ENCODE results near the gene LMBR1.
"Not testable (repeated sequence)": the region's sequence is repeated elsewhere in the genome, so short reads cannot be mapped to it uniquely, and the experiment has no call there.

LMBR1 gene, protein sequence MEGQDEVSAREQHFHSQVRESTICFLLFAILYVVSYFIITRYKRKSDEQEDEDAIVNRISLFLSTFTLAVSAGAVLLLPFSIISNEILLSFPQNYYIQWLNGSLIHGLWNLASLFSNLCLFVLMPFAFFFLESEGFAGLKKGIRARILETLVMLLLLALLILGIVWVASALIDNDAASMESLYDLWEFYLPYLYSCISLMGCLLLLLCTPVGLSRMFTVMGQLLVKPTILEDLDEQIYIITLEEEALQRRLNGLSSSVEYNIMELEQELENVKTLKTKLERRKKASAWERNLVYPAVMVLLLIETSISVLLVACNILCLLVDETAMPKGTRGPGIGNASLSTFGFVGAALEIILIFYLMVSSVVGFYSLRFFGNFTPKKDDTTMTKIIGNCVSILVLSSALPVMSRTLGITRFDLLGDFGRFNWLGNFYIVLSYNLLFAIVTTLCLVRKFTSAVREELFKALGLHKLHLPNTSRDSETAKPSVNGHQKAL

DNA sequence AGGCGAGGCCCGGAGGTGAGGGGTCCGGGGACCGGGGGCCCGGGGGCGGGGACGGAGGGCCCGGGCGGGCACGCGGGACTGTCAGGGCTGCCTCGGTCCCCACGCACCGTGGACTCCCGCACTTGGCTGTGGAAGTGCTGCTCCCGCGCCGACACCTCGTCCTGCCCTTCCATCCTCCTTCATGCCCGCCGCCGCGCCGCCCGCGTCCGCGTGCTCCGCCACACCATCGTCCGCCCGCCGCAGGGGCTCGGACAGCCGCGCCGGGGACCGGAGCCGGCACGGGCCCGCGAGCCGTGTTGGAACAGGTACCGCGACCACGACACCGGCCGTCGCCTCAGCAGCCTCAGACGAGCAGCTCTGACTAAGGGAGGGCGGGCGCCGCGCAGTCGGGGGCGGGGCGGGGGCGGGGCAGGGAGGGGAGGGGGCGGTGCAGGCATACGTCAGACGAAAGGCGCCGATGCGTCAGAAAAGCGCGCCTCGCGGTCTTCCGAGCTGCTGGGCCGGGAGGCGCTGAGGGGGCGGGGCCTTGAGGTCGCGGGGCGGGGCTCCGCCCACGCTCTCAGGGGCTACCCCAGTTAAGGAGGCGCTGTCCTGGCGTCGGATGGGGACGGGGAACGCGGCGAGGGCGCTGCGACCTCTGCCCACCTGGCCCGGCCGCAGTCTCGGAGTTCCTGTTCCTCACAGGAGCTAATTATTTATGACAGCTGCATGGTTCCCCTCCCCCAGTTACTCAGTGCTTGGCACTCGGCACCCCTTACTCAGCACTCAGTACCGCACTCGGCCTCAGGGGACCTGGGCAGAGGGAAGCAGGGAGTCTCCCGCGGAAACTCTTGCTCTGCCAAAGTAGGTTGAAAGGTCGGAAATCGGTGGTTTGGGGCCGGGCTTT, at the start of gene LMBR1:
Gene LMBR1, minus strand, starts transcription at position 363 of the 886 bp plus-strand sequence. Its CDS starts 190 bp downstream, at position 173.
- peak within 1 kb of the TSS; percentile 93 for H3K4me3 Mint-ChIP-seq
- H3K36me3 Mint-ChIP-seq, result no peaks in the 10 kb centered on the region
- H3K9me3 Mint-ChIP-seq, result no peaks in the 10 kb centered on the region
- H3K27me3 Mint-ChIP-seq, result no peaks in the 10 kb centered on the region
- H3K4me1 Mint-ChIP-seq, result peaks cover 43% of the 10 kb centered on the region
- peak within 1 kb of the TSS; percentile 91 for H3K27ac Mint-ChIP-seq

DNA sequence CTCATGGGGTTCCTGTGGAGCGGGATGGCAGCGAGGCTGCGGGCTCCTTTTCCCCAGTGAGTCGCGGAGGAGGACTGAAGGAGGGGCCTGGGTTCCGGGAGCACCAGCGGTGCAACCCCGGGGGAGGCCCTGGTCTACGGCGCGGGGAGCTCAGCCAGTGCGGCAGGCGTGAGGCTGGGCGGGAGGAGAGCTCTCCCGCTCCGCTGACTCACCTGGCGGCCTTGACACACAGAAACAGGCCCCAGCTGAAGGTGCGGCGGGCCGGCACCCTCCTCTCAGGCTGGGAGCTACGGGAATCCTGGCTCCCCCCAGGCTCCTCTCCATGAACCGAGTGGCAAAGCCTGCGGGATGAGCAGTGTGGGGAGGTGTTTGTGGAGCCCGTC, 49.7 kb upstream of the LMBR1 start:
- no peak overlapping the region for H3K27ac Mint-ChIP-seq

DNA sequence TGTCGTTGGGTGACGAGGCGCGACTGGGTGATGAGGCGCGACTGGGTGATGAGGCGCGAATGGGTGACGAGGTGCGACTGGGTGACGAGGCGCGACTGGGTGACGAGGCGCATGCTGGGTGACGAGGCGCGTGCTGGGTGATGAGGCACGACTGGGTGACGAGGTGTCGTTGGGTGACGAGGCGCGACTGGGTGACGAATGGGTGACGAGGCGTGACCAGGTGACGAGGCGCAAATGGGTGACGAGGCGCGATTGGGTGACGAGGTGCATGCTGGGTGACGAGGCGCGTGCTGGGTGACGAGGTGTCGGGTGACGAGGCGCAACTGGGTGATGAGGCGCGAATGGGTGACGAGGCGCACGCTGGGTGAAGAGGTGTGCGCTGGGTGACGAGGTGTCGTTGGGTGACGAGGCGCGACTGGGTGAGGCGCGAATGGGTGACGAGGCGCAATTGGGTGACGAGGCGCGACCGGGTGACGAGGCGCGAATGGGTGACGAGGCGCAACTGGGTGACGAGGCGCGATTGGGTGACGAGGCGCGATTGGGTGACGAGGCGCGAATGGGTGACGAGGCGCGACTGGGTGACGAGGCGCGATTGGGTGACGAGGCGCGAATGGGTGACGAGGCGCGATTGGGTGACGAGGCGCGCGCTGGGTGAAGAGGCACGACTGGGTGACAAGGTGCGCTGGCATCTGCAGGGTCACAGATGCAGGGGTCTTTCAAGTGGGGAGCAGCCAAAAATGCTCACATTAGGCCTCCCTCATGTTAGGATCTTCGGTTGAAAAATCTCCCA, 48.6 kb upstream of the LMBR1 start:
- Mint-ChIP-seq H3K4me3 (no peak overlapping the region), H3K36me3 (no peaks in the 10 kb centered on the region), H3K4me1 (no peaks in the 10 kb centered on the region), H3K27me3 (peaks cover 9% of the 10 kb centered on the region), H3K27ac (peak overlapping the region; percentile 23), H3K9me3 (no peaks in the 10 kb centered on the region)

More for the DNA sequence above, 49.7 kb upstream of the LMBR1 start:
- Mint-ChIP-seq H3K4me1 (no peaks in the 10 kb centered on the region), H3K9me3 (no peaks in the 10 kb centered on the region), H3K27me3 (peaks cover 9% of the 10 kb centered on the region), H3K4me3 (peak overlapping the region; percentile 19), H3K36me3 (no peaks in the 10 kb centered on the region)

GRCh38 chr7:156940421-156941122, 47.6 kb upstream of the LMBR1 start:
- H3K27me3 Mint-ChIP-seq, result peaks cover 9% of the 10 kb centered on the region
- H3K4me3 Mint-ChIP-seq, result no peak overlapping the region
- no peaks in the 10 kb centered on the region for H3K36me3 Mint-ChIP-seq
- H3K9me3 Mint-ChIP-seq, result no peaks in the 10 kb centered on the region
- H3K27ac Mint-ChIP-seq, result no peak overlapping the region
- no peaks in the 10 kb centered on the region for H3K4me1 Mint-ChIP-seq

DNA sequence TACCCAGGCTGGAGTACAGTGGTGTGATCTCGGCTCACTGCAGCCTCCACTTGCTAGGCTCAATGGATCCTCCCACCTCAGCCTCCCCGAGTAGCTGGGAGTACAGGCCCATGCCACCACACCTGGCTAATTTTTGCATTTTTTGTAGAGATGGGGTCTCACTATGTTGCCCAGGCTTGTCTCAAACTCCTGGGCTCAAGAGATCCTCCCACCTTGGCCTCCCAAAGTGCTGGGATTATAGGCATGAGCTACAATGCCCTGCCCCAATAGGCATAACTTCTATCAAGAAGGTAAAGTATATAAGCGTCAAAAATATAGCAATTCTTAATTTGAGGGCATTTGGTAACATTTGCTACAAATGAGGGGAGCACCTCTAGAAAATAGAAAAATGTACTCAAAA, 43.8 kb upstream of the LMBR1 start:
- not testable (repeated sequence) for H3K27ac Mint-ChIP-seq, H3K36me3 Mint-ChIP-seq, H3K4me1 Mint-ChIP-seq, H3K27me3 Mint-ChIP-seq, H3K4me3 Mint-ChIP-seq, H3K9me3 Mint-ChIP-seq

- H3K36me3 Mint-ChIP-seq, result no peaks in the 10 kb centered on the region
- H3K4me3 Mint-ChIP-seq, result no peak overlapping the region
- H3K4me1 Mint-ChIP-seq, result peaks cover 4% of the 10 kb centered on the region
- peaks cover 3% of the 10 kb centered on the region for H3K27me3 Mint-ChIP-seq
- no peaks in the 10 kb centered on the region for H3K9me3 Mint-ChIP-seq
- no peak overlapping the region for H3K27ac Mint-ChIP-seq
Measured at GRCh38 chr7:156935250-156935649, 42.3 kb upstream of the LMBR1 start.

- Mint-ChIP-seq H3K9me3 (no peaks in the 10 kb centered on the region), H3K36me3 (no peaks in the 10 kb centered on the region), H3K27ac (no peak overlapping the region), H3K4me3 (no peak overlapping the region), H3K27me3 (peaks cover 1% of the 10 kb centered on the region), H3K4me1 (peaks cover 19% of the 10 kb centered on the region)
Measured at GRCh38 chr7:156932006-156932405, 39.0 kb upstream of the LMBR1 start.

GRCh38 chr7:156929789-156930539, 37.0 kb upstream of the LMBR1 start:
- H3K27ac Mint-ChIP-seq, result peak overlapping the region; percentile 62
- no peak overlapping the region for H3K4me3 Mint-ChIP-seq
- no peaks in the 10 kb centered on the region for H3K9me3 Mint-ChIP-seq
- peaks cover 1% of the 10 kb centered on the region for H3K27me3 Mint-ChIP-seq
- H3K4me1 Mint-ChIP-seq, result peaks cover 19% of the 10 kb centered on the region
- H3K36me3 Mint-ChIP-seq, result no peaks in the 10 kb centered on the region

DNA sequence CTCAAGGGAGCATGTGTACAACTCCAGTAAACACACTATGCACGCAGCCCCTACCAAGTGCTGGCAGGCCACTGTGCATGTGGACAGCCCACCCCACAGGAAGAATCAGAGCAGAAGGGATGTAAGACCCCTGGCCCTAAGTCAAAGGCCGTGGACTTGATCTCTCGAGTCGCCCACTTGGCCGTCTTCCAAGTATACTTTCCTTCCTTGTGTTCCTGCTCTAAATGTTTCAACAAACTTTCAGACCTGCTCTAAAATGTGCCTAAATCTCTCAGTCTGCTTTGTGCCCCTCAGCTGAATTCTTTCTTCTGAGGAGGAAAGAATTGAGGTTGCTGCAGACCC, 35.4 kb upstream of the LMBR1 start:
- Mint-ChIP-seq H3K4me1 (peaks cover 26% of the 10 kb centered on the region), H3K36me3 (no peaks in the 10 kb centered on the region), H3K4me3 (no peak overlapping the region), H3K27ac (no peak overlapping the region), H3K27me3 (peaks cover 1% of the 10 kb centered on the region), H3K9me3 (no peaks in the 10 kb centered on the region)

DNA sequence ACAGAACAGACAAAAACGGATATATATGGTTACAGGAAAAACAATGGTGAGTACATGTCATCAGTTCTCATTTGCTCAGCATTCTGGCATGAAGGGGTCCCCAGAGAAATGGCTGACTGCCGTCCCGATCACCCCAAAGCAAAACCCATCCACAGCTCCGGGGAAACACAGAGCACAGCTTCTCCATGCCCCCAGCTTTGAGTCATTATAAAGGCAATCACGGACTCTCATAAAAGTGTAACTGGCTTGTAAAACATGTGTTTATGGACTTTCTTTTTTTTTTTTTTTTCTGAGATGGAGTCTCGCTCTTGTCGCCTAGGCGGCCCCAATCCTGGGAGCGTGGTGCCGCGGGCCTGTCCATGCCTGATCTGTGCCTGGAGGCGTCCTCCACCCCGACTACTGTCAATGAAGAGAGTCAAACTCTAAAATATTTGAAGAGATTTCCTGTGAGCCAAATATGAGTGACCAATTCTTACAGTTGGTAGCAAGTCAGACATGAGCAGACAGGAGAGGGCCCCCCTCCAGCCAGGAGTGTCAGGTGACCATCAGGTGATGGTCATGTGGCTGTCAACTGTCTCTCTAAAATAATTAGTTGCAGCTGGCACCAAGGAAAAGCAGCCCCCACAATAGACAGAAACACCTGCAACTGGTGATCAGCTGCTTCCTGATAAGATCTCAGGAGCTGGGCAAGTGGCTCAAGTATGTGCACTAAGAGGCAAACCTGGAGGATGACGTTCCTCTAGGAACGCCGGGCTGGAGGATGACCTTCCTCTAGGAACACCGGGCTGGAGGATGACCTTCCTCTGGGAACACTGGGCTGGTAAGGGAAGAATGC, 34.8 kb upstream of the LMBR1 start:
- Mint-ChIP-seq H3K27me3 (peaks cover 1% of the 10 kb centered on the region), H3K4me3 (no peak overlapping the region), H3K27ac (no peak overlapping the region), H3K9me3 (no peaks in the 10 kb centered on the region), H3K4me1 (peaks cover 30% of the 10 kb centered on the region), H3K36me3 (no peaks in the 10 kb centered on the region)

- not testable (repeated sequence) for H3K9me3 Mint-ChIP-seq, H3K4me3 Mint-ChIP-seq, H3K36me3 Mint-ChIP-seq, H3K27ac Mint-ChIP-seq, H3K27me3 Mint-ChIP-seq
- H3K4me1 Mint-ChIP-seq, result peaks cover 36% of the 10 kb centered on the region
Measured at GRCh38 chr7:156925821-156926220, 32.8 kb upstream of the LMBR1 start.

GRCh38 chr7:156922304-156922703, 29.3 kb upstream of the LMBR1 start:
- H3K4me3 Mint-ChIP-seq, H3K27me3 Mint-ChIP-seq, H3K9me3 Mint-ChIP-seq, H3K27ac Mint-ChIP-seq, H3K36me3 Mint-ChIP-seq: not testable (repeated sequence)
- peaks cover 20% of the 10 kb centered on the region for H3K4me1 Mint-ChIP-seq

DNA sequence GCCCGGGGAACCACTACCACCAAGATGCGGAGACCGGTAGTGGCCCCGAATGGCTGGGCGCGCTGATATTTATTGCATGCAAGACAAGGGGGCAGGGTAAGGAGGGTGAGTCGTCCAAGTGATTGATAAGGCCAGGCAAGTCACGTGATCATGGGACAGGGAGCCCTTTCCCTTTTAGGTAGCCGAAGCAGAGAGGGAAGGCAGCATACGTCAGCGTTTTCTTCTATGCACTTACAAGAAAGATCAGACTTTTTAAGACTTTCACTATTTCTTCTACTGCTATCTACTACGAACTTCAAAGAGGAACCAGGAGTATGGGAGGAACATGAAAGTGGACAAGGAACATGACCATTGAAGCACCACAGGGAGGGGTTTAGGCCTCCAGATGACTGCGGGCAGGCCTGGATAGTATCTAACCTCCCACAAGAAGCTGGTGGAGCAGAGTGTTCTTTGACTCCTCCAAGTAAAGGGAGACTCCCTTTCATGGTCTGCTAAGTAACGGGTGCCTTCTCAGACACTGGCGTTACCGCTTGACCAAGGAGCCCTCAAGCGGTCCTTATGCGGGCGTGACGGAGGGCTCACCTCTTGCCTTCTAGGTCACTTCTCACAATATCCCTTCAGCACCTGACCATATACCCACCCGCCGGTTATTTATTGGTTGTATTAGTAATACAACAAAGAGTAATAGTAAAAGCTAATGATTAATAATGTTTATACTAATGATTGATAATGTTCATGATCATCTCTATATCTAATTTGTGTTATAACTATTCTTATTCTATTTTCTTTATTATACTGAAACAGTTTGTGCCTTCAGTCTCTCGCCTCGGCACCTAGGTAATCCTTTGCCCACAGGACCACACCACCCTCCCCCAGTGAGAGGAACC, 27.7 kb upstream of the LMBR1 start:
- not testable (repeated sequence) for H3K27ac Mint-ChIP-seq, H3K36me3 Mint-ChIP-seq, H3K4me3 Mint-ChIP-seq, H3K9me3 Mint-ChIP-seq
- Mint-ChIP-seq H3K27me3 (peaks cover 11% of the 10 kb centered on the region), H3K4me1 (peaks cover 20% of the 10 kb centered on the region)

Measured in activated naive CD4-positive, alpha-beta T cell treated with anti-CD3 and anti-CD28 coated beads, Interleukin-2, amount 50 U/mL, for 24 hours (primary cell).